22Rv1 (cell line): ENCODE results near the gene MAN1A1.
"Not testable (repeated sequence)": the region's sequence is repeated elsewhere in the genome, so short reads cannot be mapped to it uniquely, and the experiment has no call there.

ENCODE experiments used
- H3K27ac ChIP-seq: fragments of 450-650 bp; 2 replicates; pipeline ENCODE4 v1.5.1; 2017
- CTCF ChIP-seq: fragments of 450-650 bp; IDR thresholded peaks from 2 replicates; pipeline ENCODE4 v1.5.1; 2017; ENCODE audit warnings: mild to moderate bottlenecking
- ZFX ChIP-seq: fragments of 450-650 bp; IDR thresholded peaks from 2 replicates; pipeline ENCODE4 v1.6.1; 2017; ENCODE audit warnings: antibody characterized with exemption, borderline replicate concordance

Gene MAN1A1

GRCh38 chr6:119349361-119350201 lies at the start of gene MAN1A1:
Gene MAN1A1, minus strand, starts transcription at chr6:119349761. Its CDS starts 696 bp downstream, at chr6:119349065.
- TF ChIP-seq CTCF (peak; percentile 28), ZFX (no peak)
- H3K27ac ChIP-seq: peak within 1 kb of the TSS; percentile 62

DNA sequence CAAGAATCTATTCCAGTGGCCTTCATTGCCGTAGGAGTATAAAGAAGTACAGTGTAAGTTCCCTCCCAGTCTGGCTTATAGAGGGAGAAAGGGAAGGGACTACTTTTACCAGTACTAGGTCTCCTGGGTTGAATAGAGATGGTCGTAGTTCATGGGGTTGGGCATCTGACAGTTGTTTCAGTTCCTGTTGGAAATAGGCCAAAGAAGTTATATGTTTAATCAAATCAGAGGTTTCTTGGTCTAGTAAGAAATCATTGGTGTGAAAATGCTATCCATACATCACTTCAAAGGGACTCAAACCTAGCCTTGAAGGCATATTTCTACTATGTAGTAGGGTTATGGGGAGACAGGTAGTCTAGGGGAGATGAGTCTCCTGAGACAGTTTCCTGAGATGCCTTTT lies 45.6 kb upstream of the MAN1A1 start:
- TF ChIP-seq CTCF (no peak), ZFX (no peak)
- no peak overlapping the region for H3K27ac ChIP-seq

GRCh38 chr6:119390247-119390793 lies 40.8 kb upstream of the MAN1A1 start:
- TF ChIP-seq CTCF: no peak
- no peak for TF ChIP-seq ZFX
- no peak overlapping the region for H3K27ac ChIP-seq

- TF ChIP-seq CTCF: no peak
- TF ChIP-seq ZFX: no peak
- H3K27ac ChIP-seq: no peak overlapping the region
Observed at GRCh38 chr6:119385994-119386393, 36.4 kb upstream of the MAN1A1 start.

DNA sequence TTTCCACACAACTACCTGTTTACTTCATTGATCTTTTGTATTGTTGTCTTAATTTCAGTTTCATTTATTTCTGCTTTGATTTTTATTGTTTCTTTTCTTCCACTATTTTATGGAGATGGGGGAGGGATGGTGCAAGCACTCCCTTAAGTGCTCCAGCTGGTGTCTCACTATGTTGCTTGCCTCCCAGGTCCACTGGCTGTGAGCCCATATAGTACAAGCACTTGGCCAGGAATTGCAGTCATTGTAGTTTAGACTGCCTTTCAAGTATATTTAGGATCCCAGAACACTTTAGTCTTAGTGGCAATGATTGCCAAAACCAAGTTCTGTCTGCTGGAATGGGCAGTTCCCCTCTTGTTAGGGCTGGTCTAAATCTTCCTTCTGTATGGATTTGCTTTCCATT lies 34.9 kb upstream of the MAN1A1 start:
- no peak overlapping the region for H3K27ac ChIP-seq
- TF ChIP-seq CTCF (no peak), ZFX (no peak)

GRCh38 chr6:119379809-119380208 lies 30.2 kb upstream of the MAN1A1 start:
- TF ChIP-seq ZFX (no peak), CTCF (no peak)

GRCh38 chr6:119377043-119377442 lies 27.5 kb upstream of the MAN1A1 start:
- H3K27ac ChIP-seq: not testable (repeated sequence)

More at GRCh38 chr6:119379809-119380208, 30.2 kb upstream of the MAN1A1 start:
- no peak overlapping the region for H3K27ac ChIP-seq
